GM19455 (cell line): ENCODE data around the gene LRP1.

Source experiments
- ATAC-seq: cut with Tn5 transposase; IDR thresholded peaks from one replicate; pipeline ENCODE4 v1.9.1; 2021; ENCODE audit not compliant: unreplicated experiment

LRP1 gene

GRCh38 chr12:57093415-57094207, 34.7 kb upstream of the LRP1 start:
- ATAC-seq: no peak

- no peak for ATAC-seq
Measured at GRCh38 chr12:57094208-57095160, 33.8 kb upstream of the LRP1 start.

GRCh38 chr12:57095440-57095839, 32.8 kb upstream of the LRP1 start:
- ATAC-seq: no peak

GRCh38 chr12:57096099-57096572, 32.1 kb upstream of the LRP1 start:
- no peak for ATAC-seq

GRCh38 chr12:57096748-57097553, 31.3 kb upstream of the LRP1 start:
- ATAC-seq: no peak

- no peak for ATAC-seq
Measured at GRCh38 chr12:57097554-57097835, 30.8 kb upstream of the LRP1 start.

GRCh38 chr12:57098546-57098945, 29.7 kb upstream of the LRP1 start:
- no peak for ATAC-seq

- no peak for ATAC-seq
Measured at GRCh38 chr12:57099047-57099714, 29.1 kb upstream of the LRP1 start.

- no peak for ATAC-seq
Measured at GRCh38 chr12:57099766-57100165, 28.5 kb upstream of the LRP1 start.

- no peak for ATAC-seq
Measured at GRCh38 chr12:57101892-57102695, 26.2 kb upstream of the LRP1 start.

GRCh38 chr12:57103856-57104255, 24.4 kb upstream of the LRP1 start:
- no peak for ATAC-seq

- no peak for ATAC-seq
Measured at GRCh38 chr12:57104292-57104910, 23.9 kb upstream of the LRP1 start.

- ATAC-seq: no peak
Measured at GRCh38 chr12:57105011-57105753, 23.1 kb upstream of the LRP1 start.

GRCh38 chr12:57106021-57106708, 22.1 kb upstream of the LRP1 start:
- ATAC-seq: no peak

- ATAC-seq: no peak
Measured at GRCh38 chr12:57107456-57108155, 20.7 kb upstream of the LRP1 start.

- no peak for ATAC-seq
Measured at GRCh38 chr12:57109207-57110103, 18.8 kb upstream of the LRP1 start.
